Dermis lymphatic vessel endothelial cell (primary cell): ENCODE measurements around the gene CD180. TPM values are rescaled to one million over a fixed set of nuclear protein-coding genes. Genes with fewer than 3 reads are reported as not detected.

Experiments used
- total RNA-seq: library from RNA; depleted of rRNA; stranded (reverse); fragments of >200 nt; gene quantifications from 2 replicates; pipeline ENCODE4 v1.2.1, GENCODE V29; 2014

Gene CD180
- under 0.01 TPM in 2 replicates for total RNA-seq

GRCh38 chr5:67196537-67197059, at the start of gene CD180:
CD180 (minus strand) TSS chr5:67196799; CDS start chr5:67196641, 158 bp downstream.

